ENCODE measurements around the gene IWS1. TPM values are rescaled to one million over a fixed set of nuclear protein-coding genes. Genes with fewer than 3 reads are reported as not detected.
A peak's percentile ranks its signal among the peaks of the same experiment; 100 is the strongest.

Gene IWS1
- polyA plus RNA-seq, 2 of the 4 experiments (the other 2 are of a cell fraction) = 56.6 to 69.1 TPM

DNA sequence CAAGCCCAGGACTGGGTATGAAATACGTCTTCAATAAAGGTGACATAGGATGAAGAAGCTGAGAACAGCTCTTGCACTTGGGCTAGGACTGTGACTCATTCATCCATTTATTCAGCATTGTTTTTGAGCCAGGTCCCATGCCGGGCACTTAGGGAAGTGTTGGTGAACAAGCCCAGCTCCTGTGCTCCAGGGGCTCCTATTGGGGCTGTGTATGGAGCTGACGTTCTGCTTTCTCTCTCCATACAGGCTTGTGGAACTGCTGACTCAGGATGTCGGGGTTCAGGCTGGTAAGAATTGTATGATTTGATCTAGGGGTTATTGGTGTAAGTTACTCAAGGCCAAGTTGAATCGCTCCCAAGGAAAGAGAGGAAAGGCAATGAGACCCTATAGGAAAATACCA lies 33.2 kb upstream of the IWS1 start:
- TF ChIP-seq MAFK (IDR thresholded peaks at IDR 0.05; ENCODE audit: partially characterized antibody) (peak; percentile 58), POLR2AphosphoS2 (conservative IDR thresholded peaks at IDR 0.05; ENCODE audit: low read length) (no peak), ZC3H11A (IDR thresholded peaks at IDR 0.05) (no peak)
- Histone ChIP-seq H3K4me3 (no peak overlapping the region), H3K9me3 (peaks cover 3% of the 10 kb centered on the region; the same call in 2 of the 3 replicates), H3K27ac (no peak overlapping the region), H3K4me1 (no peaks in the 10 kb centered on the region), H3K4me2 (no peak overlapping the region)
- ChIA-PET CTCF (interaction anchor here (0.6 to 1.1 kb wide), 4 partner anchors 17 to 271 kb away, joined by 3 read pairs; no protein-coding TSS in a partner anchor), POLR2A (no interaction called here)
- WGBS (ENCODE audit: missing lambda C conversion rate) = 62% methylated on average over 5 of the region's 5 CpGs
- DNase-seq (ENCODE audit: low read depth in 1 of 2, low spot score in 1 of 2) (no peak), FAIRE-seq (no peak), ATAC-seq (no peak)

DNA sequence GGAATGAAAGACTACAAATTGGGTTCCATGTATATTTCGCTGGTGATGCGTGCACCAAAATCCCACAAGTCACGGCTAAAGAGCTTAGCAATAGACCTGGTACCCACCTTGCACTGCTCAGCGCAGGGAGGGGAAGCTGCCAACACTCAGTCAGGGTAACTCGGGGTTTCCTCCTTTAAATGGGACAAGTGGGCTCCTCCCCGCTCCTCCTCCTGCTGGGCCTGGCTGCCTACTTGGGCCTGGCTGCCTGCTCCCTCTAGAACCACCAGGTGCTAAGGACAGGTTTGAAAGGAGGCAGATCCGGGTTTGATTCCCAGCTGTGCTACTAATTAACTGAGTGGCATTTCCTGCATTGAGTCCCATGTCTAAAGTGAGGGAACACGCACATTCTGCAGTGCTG lies 32.6 kb upstream of the IWS1 start:
- ATAC-seq (no peak), DNase-seq (ENCODE audit: low read depth in 1 of 2, low spot score in 1 of 2) (no peak), FAIRE-seq (no peak)
- H3K4me3 ChIP-seq = no peak overlapping the region
- ChIA-PET POLR2A (no interaction called here), CTCF (interaction anchor here (0.9 to 1.0 kb wide), 2 partner anchors 33 to 137 kb away, joined by 3 read pairs; no protein-coding TSS in a partner anchor)
- H3K9me3 ChIP-seq = peaks cover 3% of the 10 kb centered on the region; the same call in 2 of the 3 replicates
- no peaks in the 10 kb centered on the region for H3K4me1 ChIP-seq
- H3K27ac ChIP-seq = no peak overlapping the region
- TF ChIP-seq EHMT2 (IDR thresholded peaks at IDR 0.05; ENCODE audit: low read depth) = no peak
- TF ChIP-seq POLR2AphosphoS2 (conservative IDR thresholded peaks at IDR 0.05; ENCODE audit: low read length) = no peak
- TF ChIP-seq, protein P1, sequence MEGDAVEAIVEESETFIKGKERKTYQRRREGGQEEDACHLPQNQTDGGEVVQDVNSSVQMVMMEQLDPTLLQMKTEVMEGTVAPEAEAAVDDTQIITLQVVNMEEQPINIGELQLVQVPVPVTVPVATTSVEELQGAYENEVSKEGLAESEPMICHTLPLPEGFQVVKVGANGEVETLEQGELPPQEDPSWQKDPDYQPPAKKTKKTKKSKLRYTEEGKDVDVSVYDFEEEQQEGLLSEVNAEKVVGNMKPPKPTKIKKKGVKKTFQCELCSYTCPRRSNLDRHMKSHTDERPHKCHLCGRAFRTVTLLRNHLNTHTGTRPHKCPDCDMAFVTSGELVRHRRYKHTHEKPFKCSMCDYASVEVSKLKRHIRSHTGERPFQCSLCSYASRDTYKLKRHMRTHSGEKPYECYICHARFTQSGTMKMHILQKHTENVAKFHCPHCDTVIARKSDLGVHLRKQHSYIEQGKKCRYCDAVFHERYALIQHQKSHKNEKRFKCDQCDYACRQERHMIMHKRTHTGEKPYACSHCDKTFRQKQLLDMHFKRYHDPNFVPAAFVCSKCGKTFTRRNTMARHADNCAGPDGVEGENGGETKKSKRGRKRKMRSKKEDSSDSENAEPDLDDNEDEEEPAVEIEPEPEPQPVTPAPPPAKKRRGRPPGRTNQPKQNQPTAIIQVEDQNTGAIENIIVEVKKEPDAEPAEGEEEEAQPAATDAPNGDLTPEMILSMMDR (IDR thresholded peaks at IDR 0.05) = no peak
- no peak for TF ChIP-seq NPAS2 (CRISPR knock-in tag; IDR thresholded peaks at IDR 0.05; ENCODE audit: borderline replicate concordance)
- TF ChIP-seq EHF (CRISPR knock-in tag; IDR thresholded peaks at IDR 0.05) = no peak
- TF ChIP-seq HOXB5 (CRISPR knock-in tag; IDR thresholded peaks at IDR 0.05) = no peak
- TF ChIP-seq, protein P2, sequence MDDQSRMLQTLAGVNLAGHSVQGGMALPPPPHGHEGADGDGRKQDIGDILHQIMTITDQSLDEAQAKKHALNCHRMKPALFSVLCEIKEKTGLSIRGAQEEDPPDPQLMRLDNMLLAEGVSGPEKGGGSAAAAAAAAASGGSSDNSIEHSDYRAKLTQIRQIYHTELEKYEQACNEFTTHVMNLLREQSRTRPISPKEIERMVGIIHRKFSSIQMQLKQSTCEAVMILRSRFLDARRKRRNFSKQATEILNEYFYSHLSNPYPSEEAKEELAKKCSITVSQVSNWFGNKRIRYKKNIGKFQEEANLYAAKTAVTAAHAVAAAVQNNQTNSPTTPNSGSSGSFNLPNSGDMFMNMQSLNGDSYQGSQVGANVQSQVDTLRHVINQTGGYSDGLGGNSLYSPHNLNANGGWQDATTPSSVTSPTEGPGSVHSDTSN (IDR thresholded peaks at IDR 0.05) = no peak
- no peak for TF ChIP-seq JUNB (IDR thresholded peaks at IDR 0.05)
- no peak for TF ChIP-seq POLR2A (IDR thresholded peaks at IDR 0.05; ENCODE audit: low read length)
- TF ChIP-seq, protein P3, sequence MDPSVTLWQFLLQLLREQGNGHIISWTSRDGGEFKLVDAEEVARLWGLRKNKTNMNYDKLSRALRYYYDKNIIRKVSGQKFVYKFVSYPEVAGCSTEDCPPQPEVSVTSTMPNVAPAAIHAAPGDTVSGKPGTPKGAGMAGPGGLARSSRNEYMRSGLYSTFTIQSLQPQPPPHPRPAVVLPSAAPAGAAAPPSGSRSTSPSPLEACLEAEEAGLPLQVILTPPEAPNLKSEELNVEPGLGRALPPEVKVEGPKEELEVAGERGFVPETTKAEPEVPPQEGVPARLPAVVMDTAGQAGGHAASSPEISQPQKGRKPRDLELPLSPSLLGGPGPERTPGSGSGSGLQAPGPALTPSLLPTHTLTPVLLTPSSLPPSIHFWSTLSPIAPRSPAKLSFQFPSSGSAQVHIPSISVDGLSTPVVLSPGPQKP (IDR thresholded peaks at IDR 0.05; ENCODE audit: low read depth, low read length) = no peak
- TF ChIP-seq MYC (IDR thresholded peaks at IDR 0.05; ENCODE audit: borderline replicate concordance, low read length) = no peak
- TF ChIP-seq ZNF302 (CRISPR knock-in tag; IDR thresholded peaks at IDR 0.05) = no peak
- TF ChIP-seq NR3C1 (IDR thresholded peaks at IDR 0.05) = no peak
- TF ChIP-seq SMC3 (IDR thresholded peaks at IDR 0.05) = no peak
- WGBS (ENCODE audit: missing lambda C conversion rate) = 49% methylated on average over 8 of the region's 8 CpGs
- H3K4me2 ChIP-seq = no peak overlapping the region

DNA sequence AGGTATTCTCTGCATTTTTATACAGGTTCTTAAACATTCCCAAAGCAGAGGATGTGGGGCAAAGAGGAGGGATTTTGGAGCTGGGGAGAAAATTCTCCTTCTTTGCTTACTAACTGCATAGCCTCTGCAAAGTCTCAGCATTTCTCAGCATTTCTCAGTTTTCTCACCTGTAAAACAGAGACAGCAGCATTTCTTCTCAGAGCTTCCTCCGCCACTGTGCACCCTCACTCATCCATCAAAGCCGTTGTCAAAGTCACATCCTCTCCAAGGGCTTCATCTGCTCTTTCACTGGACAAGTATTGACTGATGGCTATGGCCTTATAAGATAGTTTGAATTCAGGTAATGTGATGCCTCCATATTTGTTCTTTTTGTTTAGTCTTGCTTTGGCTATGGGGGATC lies 26.6 kb upstream of the IWS1 start:
- no peak overlapping the region for H3K4me2 ChIP-seq
- POLR2A ChIA-PET = no interaction called here
- DNase-seq (ENCODE audit: low read depth in 1 of 2, low spot score in 1 of 2) (no peak), ATAC-seq (no peak), FAIRE-seq (no peak)
- peaks cover 3% of the 10 kb centered on the region; the same call in 2 of the 3 replicates for H3K9me3 ChIP-seq
- TF ChIP-seq, protein P4, sequence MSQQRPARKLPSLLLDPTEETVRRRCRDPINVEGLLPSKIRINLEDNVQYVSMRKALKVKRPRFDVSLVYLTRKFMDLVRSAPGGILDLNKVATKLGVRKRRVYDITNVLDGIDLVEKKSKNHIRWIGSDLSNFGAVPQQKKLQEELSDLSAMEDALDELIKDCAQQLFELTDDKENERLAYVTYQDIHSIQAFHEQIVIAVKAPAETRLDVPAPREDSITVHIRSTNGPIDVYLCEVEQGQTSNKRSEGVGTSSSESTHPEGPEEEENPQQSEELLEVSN (IDR thresholded peaks at IDR 0.05; ENCODE audit: borderline replicate concordance, low read depth) = no peak
- TF ChIP-seq HDAC2 (IDR thresholded peaks at IDR 0.05) (no peak), MAZ (IDR thresholded peaks at IDR 0.05; ENCODE audit: borderline replicate concordance, low read depth, low read length) (no peak), NPAS2 (CRISPR knock-in tag; IDR thresholded peaks at IDR 0.05; ENCODE audit: borderline replicate concordance) (no peak), ZC3H11A (IDR thresholded peaks at IDR 0.05) (no peak)
- TF ChIP-seq, protein P2 (IDR thresholded peaks at IDR 0.05) = no peak
- TF ChIP-seq, protein P3 (IDR thresholded peaks at IDR 0.05; ENCODE audit: low read depth, low read length) = no peak
- TF ChIP-seq, protein P5, sequence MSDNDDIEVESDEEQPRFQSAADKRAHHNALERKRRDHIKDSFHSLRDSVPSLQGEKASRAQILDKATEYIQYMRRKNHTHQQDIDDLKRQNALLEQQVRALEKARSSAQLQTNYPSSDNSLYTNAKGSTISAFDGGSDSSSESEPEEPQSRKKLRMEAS (IDR thresholded peaks at IDR 0.05) = no peak
- no peak overlapping the region for H3K27ac ChIP-seq
- H3K4me3 ChIP-seq = no peak overlapping the region
- CTCF ChIA-PET = interaction anchor here (1.2 to 1.4 kb wide), 2 partner anchors 13 to 143 kb away, joined by 3 to 4 read pairs; no protein-coding TSS in a partner anchor
- no peaks in the 10 kb centered on the region for H3K4me1 ChIP-seq
- 54% methylated on average over 2 of the region's 2 CpGs for WGBS (ENCODE audit: missing lambda C conversion rate)

Measured in A549 (cell line).